ENCODE measurements around the gene RAB22A. TPM values are rescaled to one million over a fixed set of nuclear protein-coding genes. Genes with fewer than 3 reads are reported as not detected.

The RAB22A gene, protein sequence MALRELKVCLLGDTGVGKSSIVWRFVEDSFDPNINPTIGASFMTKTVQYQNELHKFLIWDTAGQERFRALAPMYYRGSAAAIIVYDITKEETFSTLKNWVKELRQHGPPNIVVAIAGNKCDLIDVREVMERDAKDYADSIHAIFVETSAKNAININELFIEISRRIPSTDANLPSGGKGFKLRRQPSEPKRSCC
- total RNA-seq = 10 to 100 TPM; 26.6 to 33.6 (median 29.2) TPM

DNA sequence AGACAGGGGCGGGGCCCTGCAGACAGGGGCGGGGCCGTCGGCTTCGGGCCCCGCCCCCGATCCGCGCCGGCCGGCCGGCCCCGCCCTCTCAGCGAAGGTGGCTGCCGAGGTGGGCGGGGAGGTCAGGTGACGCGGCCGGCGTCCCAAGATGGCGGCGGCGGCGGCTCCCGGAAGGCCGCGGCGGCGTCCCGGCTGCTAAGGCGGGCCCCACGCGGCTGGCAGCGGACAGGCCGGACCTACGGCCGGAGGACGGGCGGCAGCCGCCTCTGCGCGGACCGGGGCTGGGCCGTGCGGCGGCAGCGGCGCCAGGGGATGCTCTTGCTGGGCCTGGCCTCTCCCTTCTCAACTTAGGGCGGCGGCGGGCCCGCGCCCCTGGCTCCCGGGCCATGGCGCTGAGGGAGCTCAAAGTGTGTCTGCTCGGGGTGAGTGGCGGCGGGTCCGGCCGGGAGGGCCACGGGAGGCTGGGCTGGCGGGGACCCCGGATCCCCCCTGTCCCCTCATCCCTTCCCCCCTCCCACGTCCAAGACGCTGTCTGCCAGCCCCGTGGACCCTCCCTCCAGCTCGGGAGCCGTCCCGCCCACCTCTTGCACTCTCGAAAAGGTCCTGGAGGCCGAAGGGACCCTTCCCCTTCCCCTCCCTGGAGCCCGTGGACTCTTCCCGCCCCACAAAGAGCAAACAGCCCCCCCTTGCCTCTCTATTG is at the start of gene RAB22A:
Gene RAB22A, plus strand, starts transcription at position 125 of the 700 bp plus-strand sequence. Its CDS starts 262 bp downstream, at position 387.
- intact Hi-C loops (cut with DNase I) = loop anchor here (10.0 kb wide), 2 partner anchors 75 to 145 kb away; partner anchors contain the start of gene VAPB
- Histone ChIP-seq H3K4me1 (peaks cover 14 to 19% of the 10 kb centered on the region in 2 donors), H3K27me3 (no peaks in the 10 kb centered on the region), H3K36me3 (peaks cover 3 to 11% of the 10 kb centered on the region in 2 donors), H3K9me3 (no peaks in the 10 kb centered on the region), H3K27ac (peak within 1 kb of the TSS; percentile 76 to 81 (median 77)), H3K4me3 (replicated peaks in 1 of 3) (peak within 1 kb of the TSS; percentile 73 to 96 (median 88))
- 0 to 4% methylated on average over 5 to 8 of the region's 73 CpGs for WGBS, 2 donors
- DNase-seq = peak; percentile 77 to 80
- peak; percentile 86 to 87 for TF ChIP-seq POLR2A (IDR thresholded peaks at IDR 0.05)
- TF ChIP-seq, protein P1, sequence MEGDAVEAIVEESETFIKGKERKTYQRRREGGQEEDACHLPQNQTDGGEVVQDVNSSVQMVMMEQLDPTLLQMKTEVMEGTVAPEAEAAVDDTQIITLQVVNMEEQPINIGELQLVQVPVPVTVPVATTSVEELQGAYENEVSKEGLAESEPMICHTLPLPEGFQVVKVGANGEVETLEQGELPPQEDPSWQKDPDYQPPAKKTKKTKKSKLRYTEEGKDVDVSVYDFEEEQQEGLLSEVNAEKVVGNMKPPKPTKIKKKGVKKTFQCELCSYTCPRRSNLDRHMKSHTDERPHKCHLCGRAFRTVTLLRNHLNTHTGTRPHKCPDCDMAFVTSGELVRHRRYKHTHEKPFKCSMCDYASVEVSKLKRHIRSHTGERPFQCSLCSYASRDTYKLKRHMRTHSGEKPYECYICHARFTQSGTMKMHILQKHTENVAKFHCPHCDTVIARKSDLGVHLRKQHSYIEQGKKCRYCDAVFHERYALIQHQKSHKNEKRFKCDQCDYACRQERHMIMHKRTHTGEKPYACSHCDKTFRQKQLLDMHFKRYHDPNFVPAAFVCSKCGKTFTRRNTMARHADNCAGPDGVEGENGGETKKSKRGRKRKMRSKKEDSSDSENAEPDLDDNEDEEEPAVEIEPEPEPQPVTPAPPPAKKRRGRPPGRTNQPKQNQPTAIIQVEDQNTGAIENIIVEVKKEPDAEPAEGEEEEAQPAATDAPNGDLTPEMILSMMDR (IDR thresholded peaks at IDR 0.05) = peak in 1 of 6 experiments; percentile 7

DNA sequence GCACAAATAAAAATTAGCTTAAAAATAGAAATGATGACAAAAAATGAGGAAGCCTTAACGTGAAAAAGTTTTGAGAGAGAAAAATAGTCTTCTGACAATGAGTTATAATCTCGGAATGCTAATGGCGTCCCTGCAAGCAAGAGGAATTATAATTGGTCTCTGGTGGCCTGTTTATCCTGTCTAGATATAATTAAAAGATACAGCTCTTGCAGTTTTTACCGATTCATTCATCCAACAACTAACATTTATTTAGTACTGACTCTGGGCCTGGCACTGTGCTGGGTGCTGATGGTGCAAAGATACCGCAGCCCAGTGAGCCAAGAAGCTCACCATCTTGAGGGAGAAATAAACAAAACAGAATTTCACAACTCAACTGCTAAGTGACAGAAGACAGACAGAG is 49.5 kb upstream of the RAB22A start:
- DNase-seq = no peak
- Histone ChIP-seq H3K27ac (no peak overlapping the region), H3K36me3 (no peaks in the 10 kb centered on the region), H3K4me1 (no peaks in the 10 kb centered on the region), H3K9me3 (no peaks in the 10 kb centered on the region), H3K4me3 (replicated peaks in 1 of 3) (no peak overlapping the region), H3K27me3 (no peaks in the 10 kb centered on the region)
- 75 to 81% methylated on average over 5 of the region's 5 CpGs for WGBS, 2 donors
- intact Hi-C loops (cut with DNase I) = no loop called here
- no peak for TF ChIP-seq POLR2A (IDR thresholded peaks at IDR 0.05)
- TF ChIP-seq, protein P1 (IDR thresholded peaks at IDR 0.05) = no peak

DNA sequence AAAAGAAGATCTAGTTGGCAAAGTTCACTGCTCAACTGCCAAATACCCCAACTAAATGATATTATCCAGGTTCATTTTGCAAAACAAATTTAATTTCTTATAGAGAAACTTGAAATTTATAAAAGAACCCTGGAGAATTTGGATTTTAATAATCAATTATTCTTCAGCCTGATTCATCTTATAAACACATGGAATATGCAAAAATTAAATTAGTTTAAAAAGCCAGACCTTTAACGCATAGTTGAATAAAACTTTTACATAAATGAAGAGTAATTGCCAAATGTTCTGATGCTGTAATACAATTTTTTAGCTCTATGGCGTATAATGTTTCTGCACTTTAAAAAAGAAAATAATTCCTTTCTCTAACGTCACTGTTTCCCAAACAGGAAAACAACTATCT is 47.9 kb upstream of the RAB22A start:
- TF ChIP-seq, protein P1 (IDR thresholded peaks at IDR 0.05) = no peak
- no peak for TF ChIP-seq POLR2A (IDR thresholded peaks at IDR 0.05)
- intact Hi-C loops (cut with DNase I) = no loop called here
- Histone ChIP-seq H3K27ac (no peak overlapping the region), H3K4me1 (no peaks in the 10 kb centered on the region), H3K4me3 (replicated peaks in 1 of 3) (no peak overlapping the region), H3K9me3 (no peaks in the 10 kb centered on the region), H3K27me3 (no peaks in the 10 kb centered on the region), H3K36me3 (no peaks in the 10 kb centered on the region)
- WGBS, 2 donors = 84 to 89% methylated on average over 3 of the region's 3 CpGs
- DNase-seq = no peak

DNA sequence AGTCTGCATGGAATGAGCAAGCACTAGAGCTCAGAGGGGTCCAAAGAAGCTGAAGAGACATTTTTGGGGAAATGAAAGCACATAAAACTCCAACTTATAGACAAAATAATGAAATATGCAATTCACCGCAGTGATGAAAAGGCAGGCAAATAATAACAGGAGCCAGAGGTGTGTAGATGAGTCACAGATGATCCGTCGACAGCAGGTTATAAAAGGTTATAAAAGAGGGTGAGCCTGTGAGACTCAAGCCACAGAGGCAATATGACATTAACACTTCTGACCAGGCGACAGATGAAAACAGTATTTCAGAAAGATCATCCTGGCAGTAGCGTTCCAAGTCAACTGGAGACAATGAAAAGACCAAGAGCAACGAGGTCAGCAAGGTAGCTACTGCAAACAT is 45.2 kb upstream of the RAB22A start:
- H3K27ac ChIP-seq = no peak overlapping the region
- 96 to 97% methylated on average over 6 of the region's 6 CpGs for WGBS, 2 donors
- H3K9me3 ChIP-seq = no peaks in the 10 kb centered on the region
- no peaks in the 10 kb centered on the region for H3K4me1 ChIP-seq
- intact Hi-C loops (cut with DNase I) = no loop called here
- no peak for DNase-seq
- no peak overlapping the region for H3K4me3 ChIP-seq (replicated peaks in 1 of 3)
- H3K27me3 ChIP-seq = no peaks in the 10 kb centered on the region
- no peak for TF ChIP-seq POLR2A (IDR thresholded peaks at IDR 0.05)
- TF ChIP-seq, protein P1 (IDR thresholded peaks at IDR 0.05) = no peak
- H3K36me3 ChIP-seq = peaks cover 0 to 6% of the 10 kb centered on the region in 2 donors
